ENCODE data around the gene ZBTB20. TPM values are rescaled to one million over a fixed set of nuclear protein-coding genes. Genes with fewer than 3 reads are reported as not detected.

Gene ZBTB20
- polyA plus RNA-seq, 1 donor = 1.1 TPM

DNA sequence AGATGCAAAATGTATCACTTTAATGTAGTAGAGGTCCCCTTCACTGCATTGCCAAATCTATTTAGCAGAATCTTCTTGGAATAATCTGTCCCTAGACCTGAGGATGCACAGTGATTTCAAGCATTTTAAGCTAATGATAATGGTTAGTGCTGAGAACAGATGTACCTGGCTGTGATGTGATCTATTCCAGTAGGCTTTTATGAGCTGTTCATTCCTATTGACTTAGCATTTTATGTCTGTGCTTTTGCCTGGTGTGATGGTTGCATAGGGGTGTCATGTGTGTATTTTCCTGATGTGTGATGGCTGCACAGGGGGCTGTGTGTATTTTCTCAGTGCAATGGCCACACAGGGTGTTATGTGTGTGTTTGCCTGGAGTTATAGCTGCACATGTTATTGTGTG lies 580.3 kb downstream of the ZBTB20 start:
- H3K9me3 ChIP-seq (ENCODE audit: control insufficient read depth, low read depth, low read length) = no peaks in the 10 kb centered on the region

DNA sequence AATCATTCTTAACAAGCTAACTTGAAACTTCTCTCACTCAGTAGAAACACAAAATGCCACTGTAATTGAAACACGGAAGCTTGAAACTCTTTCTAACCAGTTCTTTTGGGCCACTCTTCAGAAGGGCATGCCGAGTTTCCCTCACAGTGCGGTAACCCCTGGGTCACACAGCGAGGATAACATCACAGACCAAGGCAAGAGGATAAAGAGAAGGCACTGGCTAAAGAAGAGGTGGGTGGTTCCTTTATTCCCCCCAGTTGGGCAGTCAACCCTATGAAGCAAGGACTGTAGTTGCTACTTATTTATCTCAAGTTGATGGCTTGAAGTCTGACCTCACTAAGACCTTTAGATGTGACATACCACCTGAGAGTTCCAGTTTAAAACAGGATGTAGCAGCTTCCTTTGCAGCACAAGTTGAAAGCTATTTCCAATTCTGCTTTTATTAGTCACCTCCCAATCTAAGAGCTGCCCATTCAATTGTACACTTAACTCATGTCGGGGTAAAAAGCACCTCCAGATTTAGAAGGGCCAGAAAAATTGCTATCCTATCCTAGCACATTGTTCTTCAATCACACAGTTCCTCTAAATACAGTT lies 580.8 kb downstream of the ZBTB20 start:
- Histone ChIP-seq H3K36me3 (ENCODE audit: control insufficient read depth, insufficient read depth, low read length) (no peaks in the 10 kb centered on the region), H3K27ac (ENCODE audit: low read length) (no peak overlapping the region)
- WGBS (ENCODE audit: insufficient coverage, low lambda C conversion rate) = no CpG with 5 or more reads among the region's 5 CpGs

More for the DNA sequence above, 580.3 kb downstream of the ZBTB20 start:
- peaks cover 7% of the 10 kb centered on the region for H3K4me1 ChIP-seq (ENCODE audit: control insufficient read depth, insufficient read depth, low read length)
- no peaks in the 10 kb centered on the region for H3K27me3 ChIP-seq (ENCODE audit: control insufficient read depth, insufficient read depth, low read length)
- H3K27ac ChIP-seq (ENCODE audit: low read length) = no peak overlapping the region
- no peak for DNase-seq
- H3K4me3 ChIP-seq (ENCODE audit: low read length) = no peak overlapping the region
- no peaks in the 10 kb centered on the region for H3K36me3 ChIP-seq (ENCODE audit: control insufficient read depth, insufficient read depth, low read length)

DNA sequence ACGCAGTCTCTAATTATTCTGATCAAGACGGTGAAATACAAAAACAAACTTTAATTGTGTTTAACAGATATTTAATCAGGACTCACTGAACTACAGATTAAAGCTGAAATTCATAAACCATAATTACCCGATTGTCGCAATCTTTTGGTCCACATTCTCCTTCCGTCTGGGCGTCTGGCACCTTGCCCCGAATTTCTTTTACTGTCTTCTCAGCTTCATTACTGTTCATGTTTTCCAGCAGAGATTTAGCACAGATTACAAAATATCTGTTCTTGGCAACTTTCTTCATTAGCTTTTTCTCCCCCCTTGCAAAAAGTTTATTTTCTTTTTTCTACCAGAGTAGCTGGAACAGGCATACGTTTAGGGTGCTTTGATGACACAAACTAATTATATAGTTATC lies 581.9 kb downstream of the ZBTB20 start:
- H3K4me3 ChIP-seq (ENCODE audit: low read length) = no peak overlapping the region
- no peaks in the 10 kb centered on the region for H3K9me3 ChIP-seq (ENCODE audit: control insufficient read depth, low read depth, low read length)
- peaks cover 7% of the 10 kb centered on the region for H3K4me1 ChIP-seq (ENCODE audit: control insufficient read depth, insufficient read depth, low read length)
- WGBS (ENCODE audit: insufficient coverage, low lambda C conversion rate) = 100% methylated on average over 5 of the region's 8 CpGs
- H3K27me3 ChIP-seq (ENCODE audit: control insufficient read depth, insufficient read depth, low read length) = no peaks in the 10 kb centered on the region
- DNase-seq = no peak
- H3K27ac ChIP-seq (ENCODE audit: low read length) = no peak overlapping the region
- H3K36me3 ChIP-seq (ENCODE audit: control insufficient read depth, insufficient read depth, low read length) = no peaks in the 10 kb centered on the region

More for the DNA sequence above, 580.8 kb downstream of the ZBTB20 start:
- Histone ChIP-seq H3K9me3 (ENCODE audit: control insufficient read depth, low read depth, low read length) (no peaks in the 10 kb centered on the region), H3K4me3 (ENCODE audit: low read length) (no peak overlapping the region), H3K4me1 (ENCODE audit: control insufficient read depth, insufficient read depth, low read length) (peaks cover 7% of the 10 kb centered on the region), H3K27me3 (ENCODE audit: control insufficient read depth, insufficient read depth, low read length) (no peaks in the 10 kb centered on the region)
- no peak for DNase-seq

DNA sequence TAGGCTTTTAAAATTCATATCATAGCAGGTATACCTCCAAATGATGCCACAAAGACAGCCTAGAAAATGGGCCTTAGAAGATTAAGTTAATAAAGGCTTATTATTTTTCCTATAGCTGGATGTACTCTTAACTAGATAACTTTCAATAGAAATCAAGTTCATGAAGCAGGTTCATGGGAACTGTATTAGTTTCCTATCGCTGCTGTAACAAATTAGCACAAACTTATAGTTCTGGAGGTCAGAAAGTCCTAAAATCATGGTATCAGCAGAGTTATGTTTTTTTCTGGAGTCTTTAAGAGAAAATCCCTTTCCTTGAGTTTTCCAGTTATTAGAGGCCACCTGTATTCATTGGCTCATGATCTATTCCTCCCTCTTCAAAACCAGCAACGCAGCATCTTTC lies 583.4 kb downstream of the ZBTB20 start:
- H3K36me3 ChIP-seq (ENCODE audit: control insufficient read depth, insufficient read depth, low read length) = no peaks in the 10 kb centered on the region
- no peak overlapping the region for H3K4me3 ChIP-seq (ENCODE audit: low read length)
- no peaks in the 10 kb centered on the region for H3K27me3 ChIP-seq (ENCODE audit: control insufficient read depth, insufficient read depth, low read length)
- WGBS (ENCODE audit: insufficient coverage, low lambda C conversion rate) = 100% methylated on average over 1 of the region's 2 CpGs
- DNase-seq = no peak
- no peak overlapping the region for H3K27ac ChIP-seq (ENCODE audit: low read length)
- H3K4me1 ChIP-seq (ENCODE audit: control insufficient read depth, insufficient read depth, low read length) = peaks cover 7% of the 10 kb centered on the region
- no peaks in the 10 kb centered on the region for H3K9me3 ChIP-seq (ENCODE audit: control insufficient read depth, low read depth, low read length)

DNA sequence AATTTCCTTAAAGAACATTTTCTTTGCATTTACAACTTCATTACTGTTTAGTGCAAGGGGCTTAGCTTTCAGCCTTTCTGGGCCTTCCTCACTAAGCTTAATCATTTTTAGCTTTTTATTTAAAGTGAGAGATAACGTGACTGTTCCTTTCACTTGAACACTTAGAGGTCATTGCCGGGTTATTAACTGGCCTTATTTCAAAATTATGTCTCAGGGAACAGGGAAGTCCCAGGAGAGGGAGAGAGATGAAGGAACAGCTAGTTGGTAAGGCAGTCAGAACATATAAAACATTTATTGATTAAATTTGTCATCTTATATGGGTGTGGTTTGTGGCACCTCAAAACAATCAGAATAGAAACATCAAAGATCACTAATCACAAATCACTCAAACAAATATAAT lies 584.5 kb downstream of the ZBTB20 start:
- no peaks in the 10 kb centered on the region for H3K27me3 ChIP-seq (ENCODE audit: control insufficient read depth, insufficient read depth, low read length)
- H3K9me3 ChIP-seq (ENCODE audit: control insufficient read depth, low read depth, low read length) = no peaks in the 10 kb centered on the region
- H3K36me3 ChIP-seq (ENCODE audit: control insufficient read depth, insufficient read depth, low read length) = no peaks in the 10 kb centered on the region
- H3K4me3 ChIP-seq (ENCODE audit: low read length) = no peak overlapping the region
- no peak for DNase-seq
- no peak overlapping the region for H3K27ac ChIP-seq (ENCODE audit: low read length)
- H3K4me1 ChIP-seq (ENCODE audit: control insufficient read depth, insufficient read depth, low read length) = no peaks in the 10 kb centered on the region
- 43% methylated on average over 1 of the region's 2 CpGs for WGBS (ENCODE audit: insufficient coverage, low lambda C conversion rate)

DNA sequence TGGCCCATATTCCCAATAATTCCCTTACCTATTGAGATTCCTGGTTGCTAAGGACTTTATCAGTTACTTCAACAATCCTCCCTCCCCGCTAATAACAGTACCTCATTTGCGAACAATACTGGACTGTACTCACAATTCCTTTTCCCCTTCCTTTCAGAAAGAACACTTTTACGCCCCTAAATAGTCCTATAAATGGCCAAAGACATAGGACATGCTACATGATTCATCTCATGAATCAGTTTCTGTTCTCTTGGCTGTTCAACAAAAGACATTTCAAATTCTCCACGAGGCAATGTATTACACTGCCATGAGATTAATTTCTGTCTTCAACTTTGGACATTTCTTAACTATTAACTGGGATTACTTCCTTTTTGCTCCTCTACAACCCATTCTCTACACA lies 588.8 kb downstream of the ZBTB20 start:
- no peak overlapping the region for H3K4me3 ChIP-seq (ENCODE audit: low read length)
- no peaks in the 10 kb centered on the region for H3K9me3 ChIP-seq (ENCODE audit: control insufficient read depth, low read depth, low read length)
- no peak for DNase-seq
- WGBS (ENCODE audit: insufficient coverage, low lambda C conversion rate) = 88% methylated on average over 2 of the region's 4 CpGs
- H3K4me1 ChIP-seq (ENCODE audit: control insufficient read depth, insufficient read depth, low read length) = no peaks in the 10 kb centered on the region
- H3K27me3 ChIP-seq (ENCODE audit: control insufficient read depth, insufficient read depth, low read length) = no peaks in the 10 kb centered on the region
- no peak overlapping the region for H3K27ac ChIP-seq (ENCODE audit: low read length)
- no peaks in the 10 kb centered on the region for H3K36me3 ChIP-seq (ENCODE audit: control insufficient read depth, insufficient read depth, low read length)

DNA sequence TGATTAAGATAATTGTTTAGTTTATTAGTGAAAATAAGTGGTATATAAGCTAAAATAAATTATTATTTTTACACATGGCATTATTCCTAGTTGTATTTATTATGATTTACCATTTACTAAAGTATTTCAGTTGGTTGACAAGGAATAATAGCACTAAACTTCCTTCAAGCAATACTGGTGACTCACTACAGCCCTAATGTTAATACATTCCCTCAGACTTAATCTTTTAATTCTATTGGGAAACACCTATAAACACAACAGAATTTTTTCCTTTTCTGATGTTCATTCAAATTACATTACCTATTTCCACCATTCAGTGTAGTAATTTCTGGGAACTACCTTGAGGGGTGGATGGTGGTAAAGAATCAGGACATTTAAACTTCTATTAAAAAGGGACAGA lies 589.3 kb downstream of the ZBTB20 start:
- Histone ChIP-seq H3K4me1 (ENCODE audit: control insufficient read depth, insufficient read depth, low read length) (no peaks in the 10 kb centered on the region), H3K9me3 (ENCODE audit: control insufficient read depth, low read depth, low read length) (no peaks in the 10 kb centered on the region), H3K4me3 (ENCODE audit: low read length) (no peak overlapping the region), H3K36me3 (ENCODE audit: control insufficient read depth, insufficient read depth, low read length) (no peaks in the 10 kb centered on the region), H3K27me3 (ENCODE audit: control insufficient read depth, insufficient read depth, low read length) (no peaks in the 10 kb centered on the region), H3K27ac (ENCODE audit: low read length) (no peak overlapping the region)
- DNase-seq = no peak

DNA sequence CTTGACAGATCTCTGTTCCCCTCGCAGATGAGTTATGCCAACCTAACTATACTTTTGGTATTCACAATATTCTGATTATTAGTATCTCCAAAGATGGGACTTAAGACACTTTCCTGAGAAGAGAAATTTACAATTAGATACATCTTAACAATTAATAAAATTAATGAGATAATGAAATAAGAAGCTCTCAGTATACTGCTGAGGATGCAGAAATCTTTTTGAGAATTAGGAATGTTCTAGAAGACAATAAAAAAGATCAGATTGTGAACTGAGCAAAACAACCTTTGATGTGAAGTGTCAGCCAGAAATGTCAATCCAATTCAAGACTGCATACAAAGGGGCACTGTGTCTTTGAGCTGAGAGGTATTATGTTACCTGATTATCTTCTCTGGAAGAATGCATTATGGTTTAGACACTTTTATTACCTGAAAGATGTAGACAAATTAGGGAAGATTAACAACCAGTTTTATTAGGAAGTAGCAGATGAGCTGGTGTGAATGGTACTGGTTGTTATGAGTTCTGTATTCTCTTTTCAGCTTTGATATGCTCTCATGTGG lies 590.4 kb downstream of the ZBTB20 start:
- Histone ChIP-seq H3K9me3 (ENCODE audit: control insufficient read depth, low read depth, low read length) (no peaks in the 10 kb centered on the region), H3K36me3 (ENCODE audit: control insufficient read depth, insufficient read depth, low read length) (no peaks in the 10 kb centered on the region), H3K4me3 (ENCODE audit: low read length) (no peak overlapping the region), H3K27me3 (ENCODE audit: control insufficient read depth, insufficient read depth, low read length) (no peaks in the 10 kb centered on the region), H3K27ac (ENCODE audit: low read length) (no peak overlapping the region), H3K4me1 (ENCODE audit: control insufficient read depth, insufficient read depth, low read length) (no peaks in the 10 kb centered on the region)
- WGBS (ENCODE audit: insufficient coverage, low lambda C conversion rate) = no CpG with 5 or more reads among the region's 1 CpG
- no peak for DNase-seq

DNA sequence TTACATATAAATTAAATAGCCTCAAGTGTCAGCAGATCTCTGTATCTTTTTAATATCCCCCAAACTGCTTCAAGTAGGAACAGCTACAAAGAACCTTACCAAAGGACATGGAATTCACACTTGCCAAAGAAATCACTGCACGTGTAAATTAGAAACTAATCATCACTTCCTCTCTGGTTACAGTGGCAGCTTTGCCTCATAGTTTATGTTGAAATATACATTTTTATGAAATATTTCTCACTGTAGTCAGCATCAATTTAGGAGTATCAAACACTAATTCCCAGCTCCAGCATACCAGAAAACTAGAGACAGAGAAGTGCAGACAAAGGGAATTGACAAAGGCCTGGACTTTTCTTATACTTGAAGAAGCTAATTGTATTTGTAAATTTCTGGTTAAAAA lies 592.4 kb downstream of the ZBTB20 start:
- H3K27me3 ChIP-seq (ENCODE audit: control insufficient read depth, insufficient read depth, low read length) = no peaks in the 10 kb centered on the region
- no peak overlapping the region for H3K27ac ChIP-seq (ENCODE audit: low read length)
- no peaks in the 10 kb centered on the region for H3K4me1 ChIP-seq (ENCODE audit: control insufficient read depth, insufficient read depth, low read length)
- 63% methylated on average over 1 of the region's 1 CpG for WGBS (ENCODE audit: insufficient coverage, low lambda C conversion rate)
- H3K36me3 ChIP-seq (ENCODE audit: control insufficient read depth, insufficient read depth, low read length) = no peaks in the 10 kb centered on the region
- no peak overlapping the region for H3K4me3 ChIP-seq (ENCODE audit: low read length)
- no peaks in the 10 kb centered on the region for H3K9me3 ChIP-seq (ENCODE audit: control insufficient read depth, low read depth, low read length)
- DNase-seq = no peak

DNA sequence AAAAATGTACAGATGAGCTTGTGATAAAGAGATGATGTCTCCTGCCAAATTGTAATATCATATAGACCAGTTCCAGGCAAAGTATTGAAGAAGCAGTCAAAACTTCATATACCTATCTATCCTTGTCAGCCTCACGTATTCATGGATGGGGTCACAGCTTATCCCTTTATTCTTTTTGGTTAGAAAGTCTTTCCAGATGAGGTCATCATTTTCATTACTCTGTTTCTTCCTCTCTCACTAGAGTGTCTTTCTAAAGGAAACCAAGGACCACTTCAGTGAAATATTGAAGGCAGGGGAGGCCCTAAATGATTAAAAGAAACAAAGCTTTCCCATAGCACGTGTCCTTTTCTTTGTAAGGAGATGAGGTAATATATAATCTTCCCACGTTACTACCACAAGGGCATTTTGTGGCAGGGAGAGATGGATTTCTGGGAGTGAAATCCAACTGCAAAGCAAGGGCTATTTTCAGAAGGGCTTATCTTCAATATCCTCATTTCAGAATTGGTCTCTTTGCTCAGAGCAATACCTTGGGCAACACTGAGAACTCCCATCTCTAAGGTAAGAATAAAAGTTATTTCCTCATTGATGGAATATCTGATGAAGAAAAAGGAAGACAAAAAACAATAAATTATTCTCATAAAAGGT lies 593.0 kb downstream of the ZBTB20 start:
- WGBS (ENCODE audit: insufficient coverage, low lambda C conversion rate) = 71% methylated on average over 1 of the region's 3 CpGs
- H3K36me3 ChIP-seq (ENCODE audit: control insufficient read depth, insufficient read depth, low read length) = no peaks in the 10 kb centered on the region

DNA sequence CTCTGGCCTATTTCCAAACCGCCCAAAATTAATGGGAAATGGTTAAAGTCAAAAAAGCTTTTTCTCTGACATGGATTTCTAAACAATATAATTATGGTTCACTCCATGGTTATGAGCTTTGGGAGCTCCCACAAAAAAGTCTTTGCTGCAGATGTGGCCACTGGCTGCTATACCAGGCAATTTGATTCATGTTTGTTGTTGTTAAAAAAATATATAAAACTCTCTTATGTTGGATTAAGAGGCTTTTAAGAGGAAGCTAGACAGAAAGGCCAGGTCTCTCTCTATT lies 594.6 kb downstream of the ZBTB20 start:
- Histone ChIP-seq H3K4me3 (ENCODE audit: low read length) (no peak overlapping the region), H3K36me3 (ENCODE audit: control insufficient read depth, insufficient read depth, low read length) (no peaks in the 10 kb centered on the region), H3K9me3 (ENCODE audit: control insufficient read depth, low read depth, low read length) (no peaks in the 10 kb centered on the region), H3K27me3 (ENCODE audit: control insufficient read depth, insufficient read depth, low read length) (no peaks in the 10 kb centered on the region), H3K27ac (ENCODE audit: low read length) (no peak overlapping the region), H3K4me1 (ENCODE audit: control insufficient read depth, insufficient read depth, low read length) (no peaks in the 10 kb centered on the region)
- WGBS (ENCODE audit: insufficient coverage, low lambda C conversion rate) = no CpG with 5 or more reads among the region's 1 CpG
- DNase-seq = no peak

More for the DNA sequence above, 593.0 kb downstream of the ZBTB20 start:
- no peak overlapping the region for H3K27ac ChIP-seq (ENCODE audit: low read length)
- no peaks in the 10 kb centered on the region for H3K9me3 ChIP-seq (ENCODE audit: control insufficient read depth, low read depth, low read length)
- H3K27me3 ChIP-seq (ENCODE audit: control insufficient read depth, insufficient read depth, low read length) = no peaks in the 10 kb centered on the region
- no peaks in the 10 kb centered on the region for H3K4me1 ChIP-seq (ENCODE audit: control insufficient read depth, insufficient read depth, low read length)
- H3K4me3 ChIP-seq (ENCODE audit: low read length) = no peak overlapping the region
- no peak for DNase-seq
